SW 1271 (cell line): Measurements from ENCODE around the gene MFAP4.
A peak's percentile ranks its signal among the peaks of the same experiment; 100 is the strongest.

Experiments used
- DNase-seq, 2 experiments: peaks; one replicate each; lab custom pipeline; 2025; lab: John Stamatoyannopoulos, UW

The MFAP4 gene

DNA sequence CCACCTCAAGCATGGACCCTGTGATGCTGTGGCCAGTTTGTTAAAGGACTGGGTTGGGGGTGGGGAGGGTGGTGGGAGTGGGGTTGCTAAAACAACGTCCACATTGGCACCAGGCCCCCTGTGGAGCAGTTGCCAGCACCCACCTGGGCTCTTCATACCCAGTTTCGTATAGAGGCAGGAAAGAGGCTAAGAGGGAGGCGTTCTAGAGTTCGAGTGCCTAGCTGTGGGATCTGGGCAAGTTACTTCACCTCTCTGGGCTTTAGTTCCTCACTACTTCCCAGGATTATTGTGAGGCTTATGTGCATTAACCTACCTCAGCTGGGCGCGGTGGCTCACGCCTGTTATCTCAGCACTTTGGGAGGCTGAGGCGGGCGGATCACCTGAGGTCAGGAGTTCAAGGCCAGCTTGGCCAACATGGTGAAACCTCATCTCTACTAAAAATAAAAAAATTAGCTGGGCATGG lies 1.4 kb downstream of the MFAP4 start:
- no peak for DNase-seq

DNA sequence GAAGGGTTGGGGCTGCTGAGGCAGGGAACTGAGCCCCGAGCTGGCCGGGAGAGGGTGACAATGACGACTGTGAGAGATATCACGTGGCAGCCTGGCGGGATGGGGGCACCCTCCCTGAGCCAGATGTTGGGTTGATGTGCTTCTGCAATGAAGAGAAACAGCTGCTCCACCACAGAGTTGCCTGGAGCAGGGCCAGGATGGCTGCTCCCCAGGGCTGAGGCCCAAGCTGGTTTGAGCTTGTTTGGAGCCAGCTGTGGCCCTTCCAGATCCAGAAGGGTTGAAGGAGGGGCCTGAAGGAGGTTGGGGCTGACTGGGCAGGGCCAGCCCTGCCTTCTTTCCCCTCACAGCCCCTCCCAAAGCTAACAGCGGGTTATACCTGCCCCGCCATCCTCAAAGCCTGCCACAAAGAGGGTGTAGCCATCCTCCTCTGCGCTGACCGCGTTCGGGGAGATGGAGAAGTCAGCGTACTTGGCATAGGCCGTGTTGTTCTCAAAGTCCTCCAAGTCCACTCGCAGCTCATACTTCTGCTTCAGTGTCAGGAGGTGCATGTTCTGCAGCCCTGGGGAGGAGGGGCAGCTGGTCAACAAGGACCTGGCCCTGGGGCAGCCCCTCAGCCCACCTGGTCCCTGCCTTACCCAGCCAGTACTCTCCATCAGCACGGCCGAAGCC lies 2.1 kb downstream of the MFAP4 start:
- DNase-seq, result no peak

DNA sequence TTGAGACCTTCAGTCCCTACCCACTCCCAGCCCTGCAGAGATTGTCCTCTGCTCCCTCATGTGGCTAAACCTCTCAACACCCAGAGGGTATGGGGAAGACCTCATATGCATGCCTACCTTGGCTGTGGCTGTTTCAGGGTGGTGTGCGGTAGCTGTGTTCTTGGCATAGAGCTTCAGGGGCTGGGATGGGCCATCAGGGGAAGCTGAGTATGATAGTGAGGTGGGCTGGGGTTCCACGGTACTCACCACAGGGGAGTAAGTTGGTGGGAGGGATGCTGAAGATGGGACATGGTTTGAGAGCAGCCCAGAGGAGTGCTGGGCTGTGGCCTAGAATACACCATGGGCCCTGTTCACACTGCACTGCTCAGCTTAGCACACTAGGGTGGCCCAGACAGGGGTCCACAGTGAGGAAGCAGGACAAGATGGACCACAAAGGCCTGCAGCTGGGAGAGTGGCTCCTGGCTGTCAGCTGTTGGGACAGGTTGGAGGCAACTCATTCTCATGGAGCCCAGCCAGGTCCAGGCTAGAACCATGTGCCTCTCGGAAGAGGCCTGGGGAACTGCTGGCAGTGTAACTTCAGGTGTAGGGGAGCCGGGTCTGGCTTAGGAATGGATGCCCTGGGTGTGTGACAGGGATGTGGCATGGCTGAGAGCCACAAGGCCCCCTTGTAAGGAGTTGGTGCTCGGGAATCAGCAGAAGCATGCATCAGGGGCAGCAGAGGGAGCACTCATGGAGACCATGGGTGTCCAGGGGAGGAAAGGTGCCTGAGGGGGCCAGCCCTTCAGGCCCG lies 3.1 kb downstream of the MFAP4 start:
- DNase-seq, result no peak

DNA sequence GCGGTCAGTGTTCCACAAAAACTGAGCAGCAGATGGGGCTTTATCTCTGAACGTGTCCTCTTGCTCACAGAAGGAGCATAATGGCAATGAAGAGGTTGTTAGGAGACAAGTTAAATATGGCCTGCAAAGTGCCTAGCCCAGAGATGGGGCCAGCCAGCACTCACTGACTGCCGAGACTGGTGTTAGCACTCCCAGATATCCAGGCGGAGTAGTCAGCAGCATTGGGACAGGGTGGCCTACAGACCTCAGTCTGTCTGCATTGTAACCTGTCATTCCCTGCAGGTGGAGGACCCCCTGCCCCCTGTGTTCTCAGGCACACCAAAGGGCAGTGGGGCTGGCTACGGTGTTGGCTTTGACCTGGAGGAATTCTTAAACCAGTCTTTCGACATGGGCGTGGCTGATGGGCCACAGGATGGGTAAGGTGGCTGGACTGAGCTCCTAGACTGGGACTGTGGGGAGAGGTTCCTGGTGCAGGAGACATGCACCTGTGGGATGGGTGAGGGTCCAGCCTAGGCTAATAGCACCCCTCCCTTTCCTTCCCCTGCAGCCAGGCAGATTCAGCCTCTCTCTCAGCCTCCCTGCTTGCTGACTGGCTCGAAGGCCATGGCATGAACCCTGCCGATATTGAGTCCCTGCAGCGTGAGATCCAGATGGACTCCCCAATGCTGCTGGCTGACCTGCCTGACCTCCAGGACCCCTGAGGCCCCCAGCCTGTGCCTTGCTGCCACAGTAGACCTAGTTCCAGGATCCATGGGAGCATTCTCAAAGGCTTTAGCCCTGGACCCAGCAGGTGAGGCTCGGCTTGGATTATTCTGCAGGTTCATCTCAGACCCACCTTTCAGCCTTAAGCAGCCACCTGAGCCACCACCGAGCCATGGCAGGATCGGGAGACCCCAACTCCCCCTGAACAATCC lies 4.2 kb downstream of the MFAP4 start:
- DNase-seq, result no peak

DNA sequence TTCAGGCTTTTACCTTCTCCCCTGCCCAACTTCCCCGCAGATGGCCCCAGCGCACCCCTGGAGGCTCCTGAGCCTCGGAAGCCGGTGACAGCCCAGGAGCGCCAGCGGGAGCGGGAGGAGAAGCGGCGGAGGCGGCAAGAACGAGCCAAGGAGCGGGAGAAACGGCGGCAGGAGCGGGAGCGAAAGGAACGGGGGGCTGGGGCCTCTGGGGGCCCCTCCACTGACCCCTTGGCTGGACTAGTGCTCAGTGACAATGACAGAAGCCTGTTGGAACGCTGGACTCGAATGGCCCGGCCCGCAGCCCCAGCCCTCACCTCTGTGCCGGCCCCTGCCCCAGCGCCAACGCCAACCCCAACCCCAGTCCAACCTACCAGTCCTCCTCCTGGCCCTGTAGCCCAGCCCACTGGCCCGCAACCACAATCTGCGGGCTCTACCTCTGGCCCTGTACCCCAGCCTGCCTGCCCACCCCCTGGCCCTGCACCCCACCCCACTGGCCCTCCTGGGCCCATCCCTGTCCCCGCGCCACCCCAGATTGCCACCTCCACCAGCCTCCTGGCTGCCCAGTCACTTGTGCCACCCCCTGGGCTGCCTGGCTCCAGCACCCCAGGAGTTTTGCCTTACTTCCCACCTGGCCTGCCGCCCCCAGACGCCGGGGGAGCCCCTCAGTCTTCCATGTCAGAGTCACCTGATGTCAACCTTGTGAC lies 5.1 kb downstream of the MFAP4 start:
- no peak for DNase-seq

DNA sequence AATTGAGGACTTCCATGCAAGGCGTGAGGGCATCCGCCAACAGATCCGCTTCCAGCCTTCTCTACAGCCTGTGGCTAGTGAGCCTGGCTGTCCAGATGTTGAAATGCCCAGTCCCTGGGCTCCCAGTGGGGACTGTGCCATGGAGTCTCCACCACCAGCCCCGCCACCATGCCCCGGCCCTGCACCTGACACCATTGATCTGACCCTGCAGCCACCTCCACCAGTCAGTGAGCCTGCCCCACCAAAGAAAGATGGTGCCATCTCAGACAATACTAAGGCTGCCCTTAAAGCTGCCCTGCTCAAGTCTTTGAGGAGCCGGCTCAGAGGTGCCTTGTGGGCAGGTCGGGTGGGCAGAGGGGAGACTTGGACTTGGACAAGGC lies 5.6 kb downstream of the MFAP4 start:
- no peak for DNase-seq

DNA sequence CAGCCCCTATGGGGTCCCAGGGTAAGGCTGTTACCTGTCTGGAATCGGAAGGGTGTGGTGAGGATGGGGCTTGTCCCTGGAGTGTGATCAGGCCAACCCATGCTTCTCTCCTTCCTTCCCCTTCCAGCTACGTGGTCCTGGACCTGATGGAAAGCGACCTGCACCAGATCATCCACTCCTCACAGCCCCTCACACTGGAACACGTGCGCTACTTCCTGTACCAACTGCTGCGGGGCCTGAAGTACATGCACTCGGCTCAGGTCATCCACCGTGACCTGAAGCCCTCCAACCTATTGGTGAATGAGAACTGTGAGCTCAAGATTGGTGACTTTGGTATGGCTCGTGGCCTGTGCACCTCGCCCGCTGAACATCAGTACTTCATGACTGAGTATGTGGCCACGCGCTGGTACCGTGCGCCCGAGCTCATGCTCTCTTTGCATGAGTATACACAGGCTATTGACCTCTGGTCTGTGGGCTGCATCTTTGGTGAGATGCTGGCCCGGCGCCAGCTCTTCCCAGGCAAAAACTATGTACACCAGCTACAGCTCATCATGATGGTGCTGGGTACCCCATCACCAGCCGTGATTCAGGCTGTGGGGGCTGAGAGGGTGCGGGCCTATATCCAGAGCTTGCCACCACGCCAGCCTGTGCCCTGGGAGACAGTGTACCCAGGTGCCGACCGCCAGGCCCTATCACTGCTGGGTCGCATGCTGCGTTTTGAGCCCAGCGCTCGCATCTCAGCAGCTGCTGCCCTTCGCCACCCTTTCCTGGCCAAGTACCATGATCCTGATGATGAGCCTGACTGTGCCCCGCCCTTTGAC lies 6.3 kb downstream of the MFAP4 start:
- DNase-seq, result no peak

DNA sequence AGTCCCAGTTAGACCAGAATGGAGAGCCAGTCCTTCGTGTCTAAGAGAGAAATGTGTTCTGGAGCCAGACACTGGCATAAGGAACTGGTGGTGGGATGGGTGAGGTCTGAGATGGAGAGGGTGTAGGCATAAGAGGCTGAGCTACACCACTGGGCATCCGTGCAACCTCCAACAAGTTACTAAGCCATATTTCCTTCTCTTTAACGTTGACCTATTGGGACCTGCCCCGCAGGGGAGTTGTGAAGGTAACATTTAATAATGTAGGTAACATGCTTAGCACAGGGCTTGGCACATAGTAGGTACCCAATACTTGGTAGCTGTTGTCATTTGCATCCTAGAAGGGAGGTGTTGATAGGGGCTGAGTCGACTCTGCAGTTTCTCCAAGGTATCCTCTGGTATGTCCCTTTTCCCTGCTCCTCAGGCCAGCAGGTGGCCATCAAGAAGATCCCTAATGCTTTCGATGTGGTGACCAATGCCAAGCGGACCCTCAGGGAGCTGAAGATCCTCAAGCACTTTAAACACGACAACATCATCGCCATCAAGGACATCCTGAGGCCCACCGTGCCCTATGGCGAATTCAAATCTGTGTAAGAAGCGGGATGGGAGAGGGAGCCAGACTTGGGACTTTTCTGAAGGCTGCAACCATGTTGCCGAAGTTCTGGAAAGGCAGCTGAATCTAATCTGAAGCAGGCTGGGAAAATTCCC lies 7.5 kb downstream of the MFAP4 start:
- DNase-seq, result no peak

DNA sequence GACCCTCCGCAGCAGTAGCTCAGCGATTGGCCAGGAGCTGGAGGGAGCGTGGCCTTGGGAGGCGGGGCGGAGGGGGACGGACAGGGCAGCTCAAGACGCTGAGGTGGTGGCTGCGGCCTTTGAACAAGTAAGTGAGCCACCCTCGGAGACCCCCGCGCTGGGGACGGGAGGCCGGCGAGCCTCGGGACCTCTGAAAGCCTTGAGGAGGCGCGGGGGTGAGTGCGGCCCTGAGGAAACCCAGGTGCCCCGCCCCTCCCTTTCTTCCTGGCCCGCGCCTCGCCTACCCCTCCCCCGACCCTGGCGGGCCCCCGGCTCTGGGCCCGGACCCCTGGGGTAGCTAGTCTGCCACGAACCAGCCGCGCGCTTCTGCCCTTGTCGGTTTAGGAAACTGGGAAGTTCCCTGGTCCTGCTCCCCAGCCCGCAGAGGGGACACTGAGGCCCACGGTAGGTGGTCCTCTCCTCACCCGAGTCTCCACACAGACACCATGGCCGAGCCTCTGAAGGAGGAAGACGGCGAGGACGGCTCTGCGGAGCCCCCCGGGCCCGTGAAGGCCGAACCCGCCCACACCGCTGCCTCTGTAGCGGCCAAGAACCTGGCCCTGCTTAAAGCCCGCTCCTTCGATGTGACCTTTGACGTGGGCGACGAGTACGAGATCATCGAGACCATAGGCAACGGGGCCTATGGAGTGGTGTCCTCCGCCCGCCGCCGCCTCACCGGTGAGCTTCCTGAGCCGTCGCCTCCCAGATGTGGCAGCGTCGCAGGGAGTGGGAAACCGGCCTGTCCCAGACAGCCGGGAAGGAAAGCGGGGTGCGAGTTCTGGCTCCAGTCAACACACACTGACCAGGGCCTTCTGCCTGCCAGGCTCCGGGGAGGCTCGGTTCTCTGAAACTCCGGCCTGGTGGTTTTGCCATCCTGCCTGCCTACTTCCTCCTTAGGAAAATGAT lies 8.3 kb downstream of the MFAP4 start, which contains the start of gene MAPK7:
Gene MAPK7 (plus strand): TSS at position 83 of the 945 bp plus-strand sequence. CDS start 403 bp downstream, at position 486.
- DNase-seq, result no peak

DNA sequence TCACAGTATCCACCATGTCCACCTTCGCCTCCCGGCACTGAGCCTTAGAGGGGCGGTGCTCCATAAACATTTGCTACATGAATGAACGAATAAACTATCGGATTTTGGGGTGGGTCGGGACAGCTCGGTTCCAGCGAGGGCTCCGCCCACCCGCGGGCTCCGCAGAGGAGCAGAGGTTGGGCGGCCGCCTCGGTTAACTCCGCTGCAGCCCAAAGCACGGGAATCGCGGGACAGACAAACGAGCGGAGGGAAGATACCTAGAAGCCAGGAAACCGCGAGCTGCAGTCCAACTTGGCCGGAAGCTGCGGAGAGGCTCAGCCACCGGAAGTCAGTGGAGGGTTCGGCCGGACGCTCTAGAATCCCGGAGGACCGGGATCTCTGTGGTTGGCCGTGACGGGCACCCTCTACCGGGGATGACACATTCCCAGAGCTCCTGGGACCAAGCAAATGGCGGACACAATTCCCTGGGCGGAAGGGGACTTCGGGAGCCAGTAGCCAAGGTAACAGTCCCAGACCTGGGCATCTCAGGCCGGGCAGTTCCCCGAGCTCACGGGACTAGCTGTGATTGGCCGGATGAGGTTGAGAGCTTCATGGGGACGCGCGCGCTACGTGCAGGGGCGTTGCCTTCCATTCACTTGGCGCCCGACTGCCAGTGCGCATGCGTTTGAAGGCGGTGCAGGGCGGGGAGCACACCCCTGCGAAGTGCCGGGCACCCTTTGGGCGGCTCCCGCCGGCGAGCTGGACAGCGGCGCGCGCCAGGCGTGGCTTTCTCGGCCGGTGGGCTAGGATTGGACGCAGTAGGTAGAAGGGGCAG lies 9.2 kb downstream of the MFAP4 start:
- peak; percentile 99 to 100 for DNase-seq

DNA sequence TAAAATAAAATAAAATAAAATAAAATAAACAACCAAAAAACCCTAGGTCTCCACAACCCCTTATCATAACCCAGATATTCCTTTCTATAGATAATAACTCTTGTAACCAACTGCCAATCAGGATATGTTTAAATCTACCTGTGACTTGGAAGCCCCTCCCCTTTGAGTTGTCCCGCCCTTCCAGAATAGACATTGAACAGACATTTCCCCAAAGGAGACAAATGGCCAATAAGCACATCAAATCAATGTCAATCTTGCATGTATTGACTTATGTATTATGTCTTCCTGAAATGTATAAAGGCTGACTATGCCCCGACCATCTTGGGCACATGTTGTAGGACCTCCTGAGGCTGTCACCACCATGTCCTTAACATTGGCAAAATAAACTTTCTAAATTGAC lies 10.2 kb downstream of the MFAP4 start:
- DNase-seq, result no peak

DNA sequence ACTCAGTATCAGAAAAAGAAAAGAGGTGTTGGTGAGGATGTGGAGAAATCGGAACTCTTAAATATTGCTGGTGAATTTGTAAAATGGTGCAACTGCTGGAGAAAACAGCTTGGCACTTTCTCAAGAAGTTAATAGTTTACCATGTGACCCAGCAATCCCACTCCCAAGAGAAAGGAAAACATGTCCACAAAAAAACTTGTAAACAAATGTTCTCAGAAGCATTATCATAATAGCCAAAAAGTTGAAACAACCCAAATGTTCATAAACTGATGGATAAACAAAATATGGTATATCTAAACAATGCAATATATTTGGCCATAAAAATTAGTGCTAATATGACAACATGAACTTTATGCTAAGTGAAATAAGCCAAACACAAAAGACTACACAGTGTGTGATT lies 11.3 kb downstream of the MFAP4 start:
- DNase-seq, result no peak

DNA sequence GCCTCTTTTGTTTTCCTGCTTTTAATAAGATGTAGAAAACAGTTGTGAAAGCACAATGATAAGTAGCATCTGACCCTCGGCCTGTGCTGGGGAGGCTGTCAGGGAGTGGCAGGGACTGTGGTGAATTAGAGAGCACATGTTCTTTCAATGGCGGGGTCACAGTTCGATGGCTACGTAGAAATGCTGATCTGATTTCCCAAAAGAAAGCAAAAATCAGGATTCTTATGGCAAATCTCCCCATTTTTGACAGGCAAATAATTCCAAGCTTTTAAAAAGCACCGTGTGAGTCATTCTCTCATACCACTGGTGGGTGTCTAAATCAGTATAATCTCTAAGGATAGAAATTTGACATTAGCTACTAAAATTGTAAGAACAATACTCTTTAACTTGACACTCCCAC lies 12.9 kb downstream of the MFAP4 start:
- no peak for DNase-seq

DNA sequence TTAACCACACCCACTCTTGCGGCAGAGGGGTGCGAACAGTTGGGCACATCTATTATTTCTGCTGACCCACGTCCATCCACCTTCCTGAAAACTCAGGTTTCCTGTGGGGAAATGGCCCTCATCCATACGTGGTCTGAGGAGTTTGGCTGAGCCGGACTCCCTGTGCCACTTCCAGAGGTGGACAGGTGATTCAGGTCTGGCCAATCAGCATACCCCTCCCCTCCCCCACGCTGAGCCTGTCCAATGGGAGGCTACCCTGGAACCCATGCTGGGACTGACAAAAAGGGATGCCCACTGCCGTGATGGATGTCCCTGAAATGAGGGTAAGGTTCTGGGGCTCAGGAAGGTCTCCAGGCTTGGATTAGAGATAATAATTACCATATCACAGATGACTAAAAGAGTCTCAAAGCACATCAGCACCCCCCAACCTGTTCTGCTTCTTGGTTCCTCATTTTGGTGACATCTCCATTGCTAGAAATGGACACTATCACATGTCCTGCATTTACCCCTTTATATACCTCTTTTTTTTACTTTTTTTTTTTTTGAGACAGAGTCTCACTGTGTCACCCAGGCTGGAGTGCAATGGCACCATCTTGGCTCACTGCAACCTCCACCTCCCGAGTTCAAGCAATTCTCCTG lies 14.0 kb downstream of the MFAP4 start:
- DNase-seq, result no peak

DNA sequence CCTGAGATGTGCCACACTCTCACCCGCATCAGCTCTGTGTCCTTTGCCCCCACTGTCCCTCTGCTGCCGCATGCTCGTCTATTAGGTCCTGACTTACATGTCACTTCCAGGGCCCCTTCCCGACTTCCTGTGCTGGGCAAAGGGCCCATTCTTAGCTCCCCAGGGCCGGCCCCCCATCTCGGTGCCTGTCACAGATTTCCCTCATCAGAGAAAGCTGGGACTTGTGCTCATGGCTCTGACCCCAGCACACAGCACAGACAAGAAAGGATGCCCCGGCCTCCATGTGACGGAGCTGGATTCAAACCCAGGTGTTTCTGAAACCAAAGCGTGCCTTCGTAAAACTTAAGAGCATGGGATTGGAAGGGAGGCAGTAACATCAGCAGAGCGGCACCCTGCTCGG lies 14.6 kb downstream of the MFAP4 start:
- no peak for DNase-seq

DNA sequence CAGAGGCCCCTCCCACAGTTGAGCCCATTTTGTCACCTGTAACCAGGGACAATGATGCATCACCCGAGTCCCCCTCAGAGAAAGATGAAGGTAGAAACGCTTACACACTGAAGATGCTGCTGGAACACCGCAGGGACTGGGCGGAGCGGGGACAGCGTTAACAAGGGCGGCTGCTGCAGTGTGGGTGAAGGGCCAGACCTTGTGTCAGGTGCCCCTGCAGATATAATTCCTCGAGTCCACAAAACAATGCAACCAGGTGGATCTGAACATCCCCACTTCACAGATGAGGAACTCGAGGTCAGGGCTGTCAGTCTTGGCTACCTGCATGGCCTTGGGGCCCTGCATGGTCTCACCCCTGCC lies 15.0 kb downstream of the MFAP4 start:
- DNase-seq, result no peak

DNA sequence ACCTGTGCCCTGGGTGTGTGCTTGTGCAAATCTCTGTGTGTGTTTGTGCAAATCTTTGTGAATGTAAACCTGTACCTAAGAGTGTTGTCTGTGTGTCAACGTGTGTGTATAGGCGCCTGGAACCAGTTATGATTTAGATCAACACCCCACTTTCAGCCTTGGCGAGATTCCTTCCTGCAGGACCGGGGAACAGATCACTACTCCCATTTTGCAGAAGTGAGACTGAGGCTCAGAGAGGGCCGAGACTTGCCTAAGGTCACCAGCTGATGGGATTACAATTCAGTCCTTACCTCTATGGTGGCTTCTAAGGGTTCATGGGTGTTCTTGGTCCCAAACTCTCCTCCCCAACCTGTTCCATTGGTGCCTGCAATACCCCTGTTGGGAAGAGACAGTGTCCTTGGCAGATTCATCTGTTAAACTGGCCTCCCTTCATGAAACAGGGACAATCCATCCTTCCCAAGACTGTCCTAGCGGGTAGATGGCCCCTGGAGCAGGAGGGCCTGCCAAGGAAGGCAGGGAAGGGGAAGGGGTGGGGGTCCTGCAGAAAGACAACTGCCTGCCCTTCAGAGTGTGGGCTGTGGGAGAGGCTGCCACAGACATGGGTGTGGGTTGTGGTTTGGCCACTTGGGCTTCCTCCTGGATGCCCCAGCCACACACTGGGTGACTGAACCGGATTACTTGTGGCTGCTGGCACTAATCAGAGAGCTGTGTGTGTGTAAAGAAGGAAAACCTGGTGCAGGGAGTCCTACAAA lies 15.6 kb downstream of the MFAP4 start:
- no peak for DNase-seq
